NOMO-1 treated with dmso at 0.1 percent for 144 hours (cell line): ENCODE data around the gene SHB.

ENCODE experiments used
- DNase-seq: peaks from one replicate; lab custom pipeline; 2025; ENCODE audit not compliant: unreplicated experiment; lab: John Stamatoyannopoulos, UW

The SHB gene

DNA sequence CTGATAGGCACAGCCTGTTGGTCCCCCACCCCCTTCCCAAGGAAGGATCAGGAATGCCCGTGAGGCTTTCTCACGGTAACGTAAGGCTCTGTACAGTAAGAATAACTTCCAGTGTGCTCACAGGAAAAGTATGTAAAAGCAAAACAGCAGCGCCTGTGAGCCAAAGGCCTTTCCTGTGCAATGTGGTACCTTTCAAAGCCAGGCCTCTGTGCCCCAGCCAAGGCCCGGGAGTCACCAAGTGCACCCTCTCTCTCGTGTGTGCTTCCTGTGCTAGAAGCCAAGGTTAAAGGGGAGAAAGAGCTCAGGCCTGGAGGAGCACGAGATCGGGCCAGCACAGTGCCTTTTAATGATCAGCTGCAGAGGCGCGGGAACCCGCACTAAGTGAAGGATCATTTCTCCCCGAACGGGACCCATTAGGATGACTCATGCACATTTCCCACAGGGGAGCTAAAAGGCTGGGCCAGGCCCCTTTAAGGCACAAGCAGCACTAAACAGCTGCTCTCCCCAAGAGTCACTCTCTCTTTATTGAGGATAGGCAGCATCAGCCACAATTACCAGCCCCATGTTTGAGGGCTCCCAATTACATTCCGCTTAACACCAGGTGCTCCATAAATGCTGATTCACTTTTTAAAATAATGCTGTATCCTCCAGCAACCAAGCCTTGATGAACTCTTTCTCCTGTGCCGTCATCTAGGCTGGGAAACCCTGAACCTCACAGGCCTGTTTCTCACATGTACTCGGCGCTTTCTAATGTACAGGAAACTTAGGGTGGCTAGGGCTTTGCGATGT lies 42.8 kb downstream of the SHB start:
- DNase-seq: no peak

DNA sequence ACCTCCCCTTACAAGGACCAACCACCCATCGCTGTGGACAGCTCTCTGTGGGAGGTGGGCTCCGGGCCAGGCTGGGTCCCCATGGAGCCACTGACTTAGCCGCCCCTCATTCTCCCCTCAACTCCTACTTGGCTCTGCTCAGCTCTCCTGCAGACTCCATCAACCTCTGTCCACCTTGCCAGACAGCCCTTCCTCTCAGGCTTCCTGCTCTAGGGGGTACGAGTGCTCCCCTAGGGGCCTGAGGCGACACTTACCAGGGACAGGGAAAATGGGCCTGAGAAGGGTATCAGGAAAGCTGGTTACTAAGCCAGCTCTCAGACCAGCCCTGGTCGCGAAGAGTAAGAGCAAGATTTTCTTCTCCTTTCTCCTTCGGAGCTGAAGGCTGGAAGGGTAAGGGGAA lies 43.9 kb downstream of the SHB start:
- DNase-seq: no peak

DNA sequence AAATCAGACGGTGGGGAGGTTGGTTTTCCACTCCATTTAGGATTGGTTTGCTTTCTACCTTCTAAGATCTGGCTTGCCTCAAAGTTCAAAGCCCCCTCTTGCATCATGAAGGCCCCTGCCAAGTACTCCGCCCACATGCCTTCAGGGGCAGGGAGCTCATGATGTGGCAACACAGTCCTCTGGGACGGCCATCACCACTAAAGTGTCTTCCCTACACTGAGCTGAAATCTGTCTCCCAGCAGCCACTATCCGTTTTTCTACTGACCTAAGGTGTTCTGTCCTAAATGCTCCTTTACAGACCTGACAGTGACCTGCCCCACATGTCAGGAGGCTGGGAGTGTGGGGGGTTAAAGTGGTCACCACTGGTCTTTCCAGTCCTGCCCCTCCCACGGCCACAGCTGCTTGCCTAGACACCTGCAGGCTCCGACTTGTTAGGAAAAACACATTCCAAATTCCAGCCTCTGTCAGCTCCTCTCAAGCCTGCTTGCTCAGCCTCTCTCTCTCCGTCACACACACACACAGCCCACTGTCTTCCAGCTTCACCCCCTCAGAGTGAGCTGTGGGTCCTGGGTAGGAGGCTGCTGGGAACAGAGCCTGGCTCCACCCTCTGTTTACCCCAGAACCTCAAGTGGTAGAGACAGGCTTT lies 44.9 kb downstream of the SHB start:
- no peak for DNase-seq

DNA sequence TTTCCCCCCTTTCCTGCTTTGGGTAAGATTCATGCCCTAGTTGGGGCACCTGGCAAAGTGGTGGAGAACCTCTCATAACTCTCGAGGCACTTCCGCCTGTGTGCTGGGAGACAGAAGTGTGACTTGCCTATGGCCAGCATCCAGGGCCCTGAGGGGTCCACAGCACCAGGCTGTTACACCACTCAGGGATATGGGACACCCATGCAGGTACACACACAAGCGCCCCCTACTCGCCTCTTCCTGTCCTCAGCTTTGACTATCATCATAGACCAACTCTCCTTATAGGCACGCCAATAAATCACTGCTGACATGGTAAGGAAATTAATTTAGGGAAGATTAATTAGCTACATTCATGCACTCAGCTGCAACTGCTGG lies 45.4 kb downstream of the SHB start:
- DNase-seq: no peak

DNA sequence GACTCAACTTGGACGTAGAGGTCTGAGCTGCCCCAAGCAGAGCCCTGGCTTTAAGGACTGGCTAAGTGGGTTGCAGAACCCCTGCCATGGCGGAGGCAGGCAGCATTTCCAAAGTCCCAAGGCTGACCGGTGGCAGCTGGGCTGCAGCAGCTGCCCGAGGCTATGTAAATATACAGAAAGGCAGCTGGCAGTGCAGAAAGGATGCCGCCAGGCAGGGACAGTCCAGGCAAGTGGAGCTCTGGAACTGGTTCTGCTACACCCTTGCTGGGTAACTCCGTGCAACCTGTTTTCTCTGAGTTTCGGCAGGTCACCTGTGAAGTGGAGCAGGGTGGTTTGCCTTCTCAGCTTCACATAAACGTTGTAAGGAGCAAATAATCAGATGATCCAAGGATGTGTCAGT lies 46.0 kb downstream of the SHB start:
- no peak for DNase-seq

DNA sequence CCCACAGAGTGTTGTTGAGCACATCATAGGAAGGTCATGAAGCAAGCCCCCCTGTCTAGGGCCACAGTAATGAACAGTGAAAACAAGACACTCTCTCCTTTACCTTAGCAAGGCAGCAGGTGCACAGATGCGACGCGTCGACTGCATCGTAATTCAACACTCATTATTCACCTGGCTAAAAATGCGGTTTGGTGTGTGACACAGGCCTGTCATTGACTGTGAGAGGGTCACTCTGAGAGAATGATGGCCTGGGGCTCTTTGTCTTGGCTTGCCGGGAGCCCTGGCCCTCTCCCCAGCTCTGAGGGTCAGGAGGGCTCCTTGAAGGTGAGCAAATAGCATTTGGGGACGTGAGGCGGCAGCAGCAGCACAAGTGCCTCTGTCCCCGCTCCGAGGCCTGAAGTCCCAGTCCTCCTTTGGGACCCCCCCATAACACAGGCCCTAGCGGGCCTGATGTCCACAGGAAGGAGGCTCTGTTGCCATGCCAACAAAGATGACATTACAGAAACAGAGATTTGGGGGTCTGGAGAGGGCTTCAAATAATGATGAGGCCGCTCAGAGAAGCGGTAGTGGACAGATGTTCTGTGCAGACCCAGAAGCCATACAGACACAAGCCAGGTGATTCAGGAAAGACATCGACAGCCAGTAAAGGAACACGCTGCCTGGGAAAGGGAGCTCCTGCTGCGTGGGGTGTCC lies 46.7 kb downstream of the SHB start:
- no peak for DNase-seq

DNA sequence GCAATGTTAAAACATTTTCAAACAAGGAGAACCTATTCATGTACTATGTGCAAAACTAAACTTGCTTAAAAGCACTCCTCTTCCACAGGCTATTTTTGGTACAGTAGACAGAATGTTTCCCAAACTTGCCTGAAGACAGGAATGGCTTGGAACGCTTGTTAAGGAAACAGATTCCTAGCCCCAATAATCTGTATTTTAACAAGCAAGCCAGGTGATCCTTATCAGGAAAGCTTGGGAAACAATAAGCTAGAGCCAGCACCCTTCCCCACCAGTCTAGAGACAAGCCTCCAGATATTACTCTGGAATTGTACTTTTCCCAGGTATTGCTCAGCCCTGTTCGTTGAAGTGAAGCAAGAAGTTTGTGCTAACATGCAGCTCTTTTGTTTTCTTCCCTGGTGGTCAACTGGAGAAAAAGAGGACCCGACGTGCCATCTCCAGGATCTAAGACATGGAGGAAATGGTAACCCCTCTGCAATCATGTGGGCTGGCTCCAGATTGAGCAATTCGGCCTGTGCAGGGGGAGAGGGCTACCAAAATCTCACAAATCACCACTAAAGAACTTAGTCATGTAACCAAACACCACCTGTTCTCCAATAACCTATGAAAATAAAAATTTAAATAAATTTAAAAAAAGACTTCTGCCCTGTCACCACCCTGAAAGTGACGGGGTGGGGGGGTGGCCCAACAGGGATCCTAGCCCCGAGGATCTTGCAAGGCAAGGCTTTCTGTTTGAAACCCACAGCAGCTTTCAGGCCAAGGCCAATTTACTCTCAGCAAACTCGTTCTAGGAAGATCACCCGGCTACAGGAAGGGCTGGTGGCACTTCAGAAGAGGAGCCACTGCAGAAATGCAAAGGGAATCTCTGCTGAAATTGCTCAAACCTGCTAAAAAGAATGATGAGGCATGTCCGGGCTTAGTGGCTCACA lies 48.6 kb downstream of the SHB start:
- peak; percentile 58 for DNase-seq

DNA sequence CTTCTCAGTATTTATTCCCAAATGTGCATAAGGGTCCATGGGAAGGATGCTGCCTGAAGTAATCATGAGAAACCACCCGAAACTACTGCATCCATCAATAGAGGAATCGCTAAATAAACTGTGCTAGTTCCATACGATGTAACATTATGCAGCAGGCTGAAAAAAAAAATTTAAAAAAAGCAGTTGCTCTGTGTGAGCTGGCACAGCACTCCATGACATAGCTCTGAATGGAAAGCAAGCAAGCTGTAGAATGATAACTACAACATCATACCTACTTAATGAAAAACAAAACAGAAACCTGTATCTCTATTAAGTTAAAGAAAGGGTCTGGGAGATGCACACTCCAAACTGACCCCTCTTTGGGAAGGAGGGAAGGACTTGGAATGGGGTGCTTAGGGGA lies 49.3 kb downstream of the SHB start:
- DNase-seq: no peak

DNA sequence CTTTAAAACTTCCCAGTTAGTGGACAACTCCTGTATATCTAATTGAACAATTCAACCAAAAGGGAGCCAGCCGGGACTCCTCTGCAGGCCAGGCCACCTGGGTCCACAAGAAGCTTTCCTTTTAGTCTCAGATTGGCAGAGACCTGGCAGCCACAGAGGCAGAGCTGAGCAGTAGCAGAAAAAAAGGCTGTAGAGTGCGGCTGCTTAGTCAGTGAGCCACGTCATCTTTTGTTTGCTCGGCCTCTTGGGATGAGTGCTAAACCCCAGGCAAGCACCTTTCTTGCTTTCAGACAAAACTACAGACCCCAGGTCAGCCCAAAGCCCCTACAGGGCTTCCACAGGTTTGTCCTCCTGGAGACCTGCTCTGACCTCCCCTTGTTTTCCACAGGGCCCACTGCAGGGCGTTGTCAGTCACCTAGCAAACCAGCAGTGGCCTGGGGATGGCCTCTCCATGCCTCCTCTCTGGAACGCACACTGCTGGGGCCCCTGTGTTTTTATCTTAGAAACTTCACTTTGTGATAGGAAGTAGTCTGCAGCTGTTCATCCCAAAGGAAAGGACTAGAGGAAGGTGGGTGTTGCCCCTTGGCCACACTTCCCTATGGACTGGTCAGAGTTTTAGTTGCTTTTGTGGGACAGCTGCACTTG lies 49.9 kb downstream of the SHB start:
- no peak for DNase-seq

DNA sequence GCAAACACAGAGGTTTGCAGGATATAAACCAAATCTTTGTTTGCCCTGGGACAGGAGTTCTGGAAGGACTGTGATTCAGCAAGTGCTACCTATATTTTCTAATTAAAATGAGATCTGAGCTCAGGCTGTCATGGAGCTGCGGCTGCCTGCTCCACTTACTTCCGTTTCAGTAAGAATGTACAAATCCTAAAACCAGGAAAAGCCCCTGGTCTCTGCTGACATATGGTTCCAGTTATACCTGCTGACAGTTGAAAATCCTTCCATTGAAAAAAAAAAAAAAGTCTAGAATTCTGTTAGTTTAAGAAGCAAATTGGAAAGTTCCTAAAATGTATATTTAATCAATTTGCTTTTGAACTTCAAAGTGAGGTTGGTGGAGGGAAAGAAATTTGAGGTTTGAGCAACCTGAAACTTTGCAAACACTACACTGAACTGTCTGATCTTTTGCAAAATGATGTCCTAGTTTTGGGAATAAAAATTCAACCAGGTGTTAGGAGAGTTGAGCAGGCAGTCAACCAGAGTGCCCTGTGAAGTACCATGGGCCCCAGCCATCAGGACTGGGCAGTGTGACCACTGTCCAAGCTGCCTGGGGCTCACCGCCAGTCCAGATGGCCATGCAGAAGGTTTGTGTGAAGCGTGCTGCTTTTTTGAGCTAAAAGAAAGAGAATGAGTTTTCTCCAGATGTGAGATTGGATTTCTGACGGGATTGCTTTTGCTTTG lies 50.6 kb downstream of the SHB start:
- no peak for DNase-seq

DNA sequence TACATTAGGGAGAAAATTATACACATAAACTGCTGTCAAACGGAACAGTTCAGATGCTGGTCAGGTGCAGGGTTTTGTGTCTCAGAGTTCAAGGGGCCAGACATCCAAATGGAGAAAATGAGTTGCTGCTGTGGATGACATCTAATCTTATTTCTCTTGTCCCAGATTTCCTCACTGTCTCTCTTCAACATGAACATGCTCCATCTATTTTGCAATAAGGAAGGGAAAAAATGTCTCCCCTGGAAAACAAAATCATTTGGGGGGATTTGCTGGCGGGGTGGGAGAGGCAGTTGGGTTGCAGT lies 51.2 kb downstream of the SHB start:
- DNase-seq: no peak

DNA sequence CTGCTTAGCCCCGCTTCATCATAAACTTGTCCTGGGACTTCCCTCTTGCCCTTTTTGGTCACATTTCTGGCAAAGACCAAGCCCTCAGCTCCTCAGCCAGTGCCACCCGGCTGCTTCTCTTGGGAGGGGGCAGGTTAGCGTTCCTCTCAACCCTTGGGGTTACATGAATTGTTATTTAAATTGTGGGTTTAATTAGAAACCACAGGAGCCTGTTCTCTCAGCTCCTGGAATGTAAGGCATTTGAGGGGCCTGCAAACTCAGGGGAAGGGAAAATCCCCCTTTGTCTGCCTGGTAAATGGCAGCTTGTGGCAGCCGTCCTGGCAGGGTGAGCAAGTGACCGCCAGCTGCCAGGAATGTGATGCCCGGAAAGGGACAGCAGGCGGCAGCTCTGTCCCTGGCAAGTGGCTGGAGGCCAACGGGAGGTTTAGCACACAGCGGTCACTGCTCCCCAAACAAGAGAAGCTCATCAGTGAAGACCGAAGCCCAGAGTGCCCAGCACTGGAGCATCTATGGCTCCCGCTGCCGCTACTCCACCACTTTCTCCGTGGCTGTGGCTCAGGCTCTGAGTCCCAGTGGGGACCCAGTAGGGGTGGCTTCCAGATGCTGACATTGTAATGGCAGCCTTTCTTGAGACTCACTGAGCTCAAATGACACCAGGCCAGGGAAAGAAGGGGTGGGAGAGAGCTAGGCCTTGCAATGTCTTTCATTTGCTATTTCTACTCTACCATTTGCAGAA lies 51.7 kb downstream of the SHB start:
- no peak for DNase-seq

DNA sequence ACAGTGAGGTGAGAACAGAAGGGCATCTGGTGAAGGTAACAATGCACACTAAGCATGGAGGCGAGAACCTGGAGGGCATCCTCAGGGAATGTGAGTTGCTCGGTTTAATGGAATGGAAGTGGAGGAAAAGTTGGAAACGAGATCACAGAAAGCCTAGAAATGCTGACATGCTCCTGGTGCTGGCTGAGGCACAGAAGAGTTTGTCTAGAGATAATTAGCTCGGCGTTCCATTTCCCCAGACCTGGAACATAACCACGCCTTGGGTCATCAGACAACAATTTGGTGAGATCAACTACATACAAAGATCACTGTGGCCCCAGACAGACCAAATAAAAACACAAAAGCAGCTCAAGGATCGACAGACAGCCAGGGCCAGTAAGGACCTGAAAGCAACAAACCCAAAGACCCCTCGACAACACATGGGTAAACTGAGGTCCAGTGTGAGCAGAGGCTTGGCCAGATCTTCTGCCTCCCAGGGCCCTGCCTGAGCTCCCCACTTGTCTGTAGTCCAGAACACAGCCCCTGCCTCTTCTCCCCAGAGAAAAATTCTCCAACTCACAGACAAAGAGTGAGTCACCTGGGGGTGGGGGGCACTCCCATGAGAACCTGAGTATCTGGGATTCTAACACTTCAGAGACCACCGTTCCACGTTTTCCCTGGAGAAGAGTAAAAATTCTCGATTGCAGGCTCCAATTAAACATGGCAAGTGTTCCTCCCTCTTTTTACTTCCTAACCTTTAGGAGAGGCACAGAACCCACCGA lies 52.5 kb downstream of the SHB start:
- no peak for DNase-seq

DNA sequence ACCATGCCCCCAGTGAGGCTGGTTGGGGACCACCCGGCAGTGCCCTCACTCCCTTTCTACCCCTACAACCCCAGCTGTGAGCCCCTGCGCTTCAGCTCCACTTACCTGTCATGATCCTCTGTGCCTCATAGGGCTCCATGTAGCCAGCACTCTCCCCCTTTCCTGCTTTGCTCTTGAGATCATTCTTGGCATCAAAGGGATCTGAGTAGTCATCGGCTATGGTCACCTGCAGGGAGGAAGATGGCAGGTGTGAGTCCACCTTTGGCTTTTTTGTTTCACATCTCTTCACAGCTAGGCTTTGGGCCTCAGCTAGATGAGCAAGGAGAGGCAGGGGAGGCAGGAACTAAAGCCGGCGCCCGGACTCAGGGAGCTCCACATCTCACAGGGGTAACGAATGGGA lies 53.1 kb downstream of the SHB start:
- no peak for DNase-seq

DNA sequence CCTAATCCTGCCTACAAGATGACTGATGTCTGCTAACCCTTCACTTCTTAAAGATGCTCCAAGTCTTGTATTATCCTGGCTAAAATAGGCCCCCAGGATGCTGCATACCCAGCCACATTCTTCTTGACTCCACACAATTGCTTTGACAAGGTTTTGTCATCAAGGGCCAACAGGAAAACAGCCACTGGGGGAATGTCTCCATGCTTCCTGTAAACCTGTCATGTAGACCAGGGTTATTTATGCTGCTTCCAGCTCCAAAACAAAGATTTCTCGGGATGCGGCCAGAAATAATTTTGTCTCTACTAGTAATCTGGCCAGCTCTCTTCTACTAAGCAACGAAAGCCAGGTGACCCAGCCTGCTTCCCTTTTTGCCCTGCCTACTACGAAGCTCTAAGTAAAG lies 53.8 kb downstream of the SHB start:
- DNase-seq: no peak

DNA sequence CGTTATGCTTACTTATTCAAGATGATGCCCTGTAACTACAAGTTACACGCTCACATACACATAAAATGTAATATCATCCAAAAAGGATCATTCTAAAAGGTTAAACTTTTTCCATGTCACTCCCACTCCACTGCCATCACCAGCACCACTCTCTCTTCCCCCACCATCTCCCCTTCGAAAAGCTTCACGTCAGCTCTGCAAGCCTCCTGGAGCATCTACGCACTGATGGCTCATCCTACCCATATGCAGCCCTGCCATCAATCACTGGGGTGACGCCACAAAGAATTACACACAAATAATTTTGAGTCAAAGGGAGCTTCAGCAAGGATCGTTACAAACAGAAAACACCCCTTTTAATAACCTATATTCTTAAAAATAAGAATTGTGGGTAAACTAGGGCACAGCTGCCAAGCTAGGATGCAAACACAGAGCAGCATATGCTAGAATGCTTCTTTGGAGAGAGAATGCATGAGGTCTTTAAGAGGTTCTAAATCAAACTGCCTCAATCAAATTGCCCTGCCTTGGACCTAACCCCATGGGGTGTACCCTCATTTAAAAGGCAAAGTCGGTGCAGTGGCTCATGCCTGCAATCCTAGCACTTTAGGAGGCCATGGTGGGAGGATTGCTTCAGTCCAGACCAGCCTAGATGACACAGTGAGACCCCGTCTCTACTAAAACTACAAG lies 56.1 kb downstream of the SHB start:
- no peak for DNase-seq

DNA sequence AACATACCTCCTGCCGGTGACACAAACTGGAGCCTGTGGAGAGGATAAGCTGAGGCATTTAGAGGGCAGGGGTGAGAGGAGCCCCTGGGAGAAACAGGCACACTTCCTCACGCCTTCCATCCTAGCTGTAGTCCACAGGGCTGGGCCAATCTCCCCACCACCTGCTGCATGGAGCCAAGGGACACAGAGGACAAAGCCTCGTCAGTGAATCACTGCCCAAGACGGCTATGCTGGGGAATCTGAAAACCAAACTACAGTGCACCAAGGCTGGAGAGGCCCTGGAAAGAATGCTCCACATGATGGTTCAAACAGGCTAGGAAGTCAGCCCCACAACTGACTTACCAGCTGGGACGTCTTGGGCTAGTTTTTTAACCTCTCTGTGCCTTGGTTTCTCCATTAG lies 57.0 kb downstream of the SHB start:
- DNase-seq: no peak

DNA sequence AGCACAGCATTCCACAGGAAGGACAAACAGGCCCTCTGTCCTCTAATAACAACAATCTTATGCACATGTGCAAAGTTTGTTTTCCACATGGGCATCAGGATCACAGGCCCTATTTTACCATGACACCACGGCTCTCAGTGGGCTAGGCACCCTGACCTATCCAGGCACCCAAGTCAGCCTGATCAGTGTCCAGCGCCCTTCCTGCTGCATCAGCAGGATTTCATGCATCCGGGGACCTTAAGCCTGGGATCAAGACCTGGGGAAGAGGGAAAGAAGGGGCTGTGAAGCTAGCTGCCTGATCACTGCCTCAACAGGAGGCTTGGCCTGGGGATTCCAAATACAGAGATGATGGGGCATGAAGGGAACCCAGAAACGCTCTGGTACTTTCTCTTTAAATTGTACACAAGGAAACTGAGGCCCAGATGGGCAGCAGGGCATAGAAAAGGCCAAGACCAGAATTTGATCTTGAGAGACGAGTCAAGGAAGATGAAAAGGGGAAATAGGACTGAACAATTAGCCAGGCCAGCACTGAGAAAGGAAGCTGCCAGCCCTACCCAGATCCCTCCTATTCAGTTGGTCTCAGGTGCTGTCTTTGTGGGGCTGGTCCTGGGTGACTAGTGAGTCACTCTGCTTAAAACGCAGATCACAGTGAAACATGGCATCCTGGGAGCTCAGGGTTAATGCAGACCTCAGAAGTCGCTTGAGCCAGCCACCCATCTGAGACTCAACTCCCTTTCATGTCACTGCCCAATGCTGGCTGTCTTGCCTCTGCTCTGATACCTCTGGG lies 57.9 kb downstream of the SHB start:
- DNase-seq: peak; percentile 11
